Esophagus muscularis mucosa (tissue), 4 donors: ENCODE results near the gene CCDC184. TPM values are rescaled to one million over a fixed set of nuclear protein-coding genes. Genes with fewer than 3 reads are reported as not detected.
"Not testable (repeated sequence)": the region's sequence is repeated elsewhere in the genome, so short reads cannot be mapped to it uniquely, and the experiment has no call there.

ENCODE experiments used
- DNase-seq: peaks from one replicate; pipeline ENCODE4 v3.0.0-alpha.2; 2017; ENCODE audit errors: extremely low spot score
- H3K27ac ChIP-seq, 4 donors: fragments of 200-600 bp; sonication (generic); replicated peaks in 1 of 4; 1 replicate in 3 of 4; 2 replicates in 1 of 4; pipeline ENCODE4 v1.5.1; 2016 to 2019; ENCODE audit warnings: mild to moderate bottlenecking in 1 of 4
- H3K27me3 ChIP-seq, 4 donors: fragments of 200-600 bp; sonication (generic); one replicate each; pipeline versions ENCODE4 v1.5.1 to v1.6.0; 2016 to 2019
- H3K36me3 ChIP-seq, 4 donors: fragments of 200-600 bp; sonication (generic); one replicate each; pipeline ENCODE4 v1.5.1; 2016 to 2019
- H3K4me1 ChIP-seq, 4 donors: fragments of 200-600 bp; sonication (generic); one replicate each; pipeline ENCODE4 v1.5.1; 2016 to 2019
- H3K4me3 ChIP-seq, 4 donors: fragments of 200-600 bp; sonication (generic); 1 replicate in 2 of 4; 2 replicates in 2 of 4; pipeline ENCODE4 v1.5.1; 2016 to 2019; ENCODE audit warnings: mild to moderate bottlenecking in 4 of 4, moderate library complexity in 1 of 4
- H3K9me3 ChIP-seq, 4 donors: fragments of 200-600 bp; sonication (generic); 1 replicate in 3 of 4; 2 replicates in 1 of 4; pipeline ENCODE4 v1.5.1; 2016 to 2019
- CTCF ChIP-seq, 3 experiments: fragments of 200-600 bp in 2 of 3; fragments of 450-650 bp in 1 of 3; sonication (generic) in 2 of 3; IDR thresholded peaks; one replicate each; pipeline ENCODE4 v1.5.1; 2017 to 2019; ENCODE audit warnings: antibody characterized with exemption in 3 of 3, mild to moderate bottlenecking in 2 of 3, moderate library complexity in 1 of 3
- EP300 ChIP-seq: sonication (generic); formaldehyde crosslinking; IDR thresholded peaks from one replicate; pipeline ENCODE4 v1.6.1; 2017; ENCODE audit warnings: antibody characterized with exemption
- POLR2A ChIP-seq: fragments of 450-650 bp; IDR thresholded peaks from one replicate; pipeline ENCODE4 v1.6.1; 2017; ENCODE audit warnings: antibody characterized with exemption, moderate library complexity, mild to moderate bottlenecking, low read depth
- POLR2AphosphoS5 ChIP-seq, 2 donors: sonication (generic); formaldehyde crosslinking; IDR thresholded peaks; one replicate each; pipeline ENCODE4 v1.6.1; 2017; ENCODE audit warnings: antibody characterized with exemption in 2 of 2
- WGBS: methylation state at CpG from one replicate; pipeline ENCODE4 v1.1.5; 2018; 5-methylcytosine and 5-hydroxymethylcytosine counted together
- intact Hi-C: fragments of 100-400 bp; cut with DNase I; formaldehyde crosslinking; loops from one replicate; pipeline ENCODE4 v1.15.1; 2023
- total RNA-seq, 4 donors: library from RNA; depleted of rRNA; stranded (reverse); fragments of >200 nt; gene quantifications; one replicate each; pipeline versions ENCODE4 v1.1.0 to v1.2.1, GENCODE V29; 2016

The CCDC184 gene
- total RNA-seq, 4 donors from 2014 or later: 0.66 to 2.5 (median 1.7) TPM

GRCh38 chr12:48203192-48203591 lies 19.7 kb downstream of the CCDC184 start, which contains the start of gene OR10AD1:
OR10AD1 (minus strand) TSS chr12:48203292; CDS start chr12:48203292, 0 bp downstream.
- 83% methylated on average over 4 of the region's 4 CpGs for WGBS
- peaks cover 0 to 15% (median 0%) of the 10 kb centered on the region in 4 donors for H3K36me3 ChIP-seq
- intact Hi-C loops: loop anchor here (5.0 kb wide), 1 partner anchor 144 kb away; no protein-coding TSS in a partner anchor
- no peak for TF ChIP-seq CTCF (IDR thresholded peaks at IDR 0.05)
- no peak for TF ChIP-seq POLR2AphosphoS5 (IDR thresholded peaks at IDR 0.05)
- no peak for TF ChIP-seq EP300
- TF ChIP-seq POLR2A: no peak
- H3K27ac ChIP-seq: no peak within 1 kb of the TSS
- no peak within 1 kb of the TSS for H3K4me3 ChIP-seq
- peaks cover 10 to 18% (median 16%) of the 10 kb centered on the region in 4 donors for H3K4me1 ChIP-seq
- H3K9me3 ChIP-seq: peaks cover 0 to 59% (median 34%) of the 10 kb centered on the region in 4 donors
- H3K27me3 ChIP-seq: no peaks in the 10 kb centered on the region
- peak; percentile 62 for DNase-seq

- intact Hi-C loops, H3K27me3 ChIP-seq, H3K27ac ChIP-seq, H3K4me1 ChIP-seq, DNase-seq, H3K4me3 ChIP-seq: not testable (repeated sequence)
- Histone ChIP-seq H3K9me3 (peaks cover 0 to 54% (median 39%) of the 10 kb centered on the region in 4 donors), H3K36me3 (peaks cover 0 to 13% (median 0%) of the 10 kb centered on the region in 4 donors)
- WGBS: 100% methylated on average over 1 of the region's 2 CpGs
These were observed 26.1 kb downstream of the CCDC184 start for GRCh38 chr12:48209495-48209894.

GRCh38 chr12:48216785-48217184 lies 33.3 kb downstream of the CCDC184 start:
- H3K27ac ChIP-seq: no peak overlapping the region

GRCh38 chr12:48219631-48220030 lies 36.2 kb downstream of the CCDC184 start:
- intact Hi-C loops: no loop called here
- TF ChIP-seq EP300 (no peak), CTCF (IDR thresholded peaks at IDR 0.05) (no peak), POLR2A (no peak), POLR2AphosphoS5 (IDR thresholded peaks at IDR 0.05) (no peak)
- Histone ChIP-seq H3K9me3 (no peaks in the 10 kb centered on the region), H3K27me3 (peaks cover 0 to 6% (median 0%) of the 10 kb centered on the region in 4 donors), H3K36me3 (no peaks in the 10 kb centered on the region), H3K4me3 (no peak overlapping the region), H3K4me1 (no peaks in the 10 kb centered on the region), H3K27ac (no peak overlapping the region)
- no peak for DNase-seq
- 79% methylated on average over 1 of the region's 1 CpG for WGBS

More at GRCh38 chr12:48216785-48217184, 33.3 kb downstream of the CCDC184 start:
- no peak for TF ChIP-seq EP300
- no peak for TF ChIP-seq POLR2A
- TF ChIP-seq POLR2AphosphoS5 (IDR thresholded peaks at IDR 0.05): no peak
- no peak for TF ChIP-seq CTCF (IDR thresholded peaks at IDR 0.05)
- no peak overlapping the region for H3K4me3 ChIP-seq
- no peak for DNase-seq
- intact Hi-C loops: no loop called here
- H3K36me3 ChIP-seq: no peaks in the 10 kb centered on the region
- H3K9me3 ChIP-seq: no peaks in the 10 kb centered on the region
- peaks cover 0 to 6% (median 0%) of the 10 kb centered on the region in 4 donors for H3K27me3 ChIP-seq
- H3K4me1 ChIP-seq: no peaks in the 10 kb centered on the region

GRCh38 chr12:48220701-48221100 lies 37.3 kb downstream of the CCDC184 start:
- intact Hi-C loops: no loop called here
- TF ChIP-seq CTCF (IDR thresholded peaks at IDR 0.05) (no peak), EP300 (no peak), POLR2AphosphoS5 (IDR thresholded peaks at IDR 0.05) (no peak), POLR2A (no peak)
- no peak overlapping the region for H3K27ac ChIP-seq
- peaks cover 0 to 6% (median 0%) of the 10 kb centered on the region in 4 donors for H3K27me3 ChIP-seq
- H3K4me3 ChIP-seq: no peak overlapping the region
- no peaks in the 10 kb centered on the region for H3K9me3 ChIP-seq
- 96% methylated on average over 1 of the region's 1 CpG for WGBS
- no peak for DNase-seq
- H3K4me1 ChIP-seq: no peaks in the 10 kb centered on the region
- H3K36me3 ChIP-seq: no peaks in the 10 kb centered on the region
